Kidney (tissue), 14 donors: ENCODE results near the gene PHEX. TPM values are rescaled to one million over a fixed set of nuclear protein-coding genes. Genes with fewer than 3 reads are reported as not detected.

ENCODE experiments used
- DNase-seq, 5 donors: peaks; one replicate each; pipeline ENCODE4 v3.0.0-alpha.2; 2013 to 2020
- FAIRE-seq: peaks from 2 replicates; lab custom pipeline; 2012; peaks lifted over from hg19 to GRCh38; lab: Jason Lieb, UNC
- H3K27ac ChIP-seq, 2 donors: one replicate each; pipeline ENCODE4 v1.7.0; 2013; ENCODE audit warnings: low read depth in 2 of 2, low read length in 2 of 2, inconsistent platforms in 1 of 2
- H3K27me3 ChIP-seq: one replicate; pipeline ENCODE4 v1.7.1; 2013; ENCODE audit warnings: low read length, inconsistent platforms; ENCODE audit not compliant: control insufficient read depth, insufficient read depth
- H3K36me3 ChIP-seq, 3 donors: one replicate each; pipeline versions ENCODE4 v1.7.0 to v1.7.1; 2013; ENCODE audit warnings: low read length in 3 of 3, control low read depth in 1 of 3, inconsistent platforms in 1 of 3; ENCODE audit not compliant: insufficient read depth in 3 of 3, control insufficient read depth in 2 of 3
- H3K4me1 ChIP-seq, 3 donors: one replicate each; pipeline versions ENCODE4 v1.7.0 to v1.7.1; 2013; ENCODE audit warnings: low read length in 3 of 3, inconsistent platforms in 1 of 3, low read depth in 1 of 3; ENCODE audit not compliant: control insufficient read depth in 2 of 3, insufficient read depth in 2 of 3
- H3K4me3 ChIP-seq, 3 donors: one replicate each; pipeline versions ENCODE4 v1.7.0 to v1.8.1; 2013; ENCODE audit warnings: low read length in 3 of 3, control low read depth in 1 of 3, inconsistent platforms in 1 of 3
- H3K9ac ChIP-seq, 3 donors: one replicate each; pipeline versions ENCODE4 v1.7.0 to v1.7.1; 2013; ENCODE audit warnings: low read length in 3 of 3, control low read depth in 1 of 3, inconsistent platforms in 1 of 3
- H3K9me3 ChIP-seq, 3 donors: one replicate each; pipeline versions ENCODE4 v1.7.0 to v1.7.1; 2013; ENCODE audit warnings: low read length in 3 of 3, control low read depth in 1 of 3, inconsistent platforms in 1 of 3; ENCODE audit not compliant: control insufficient read depth in 2 of 3, insufficient read depth in 1 of 3
- CTCF ChIP-seq: IDR thresholded peaks from 3 replicates; pipeline ENCODE4 v1.5.1; 2012; ENCODE audit warnings: mild to moderate bottlenecking, moderate library complexity, borderline replicate concordance; ENCODE audit not compliant: insufficient read depth; ENCODE audit errors: extremely low read depth
- intact Hi-C: fragments of 100-400 bp; cut with DNase I; formaldehyde crosslinking; loops from one replicate; pipeline ENCODE4 v1.11.1; 2022
- polyA plus RNA-seq: library from polyadenylated mRNA; stranded (reverse); fragments of 350-450 nt; fragmentation: Illumina TruSeq; extraction: RNeasy Lipid Tissue Mini Kit (QIAGEN cat#74804); gene quantifications from one replicate; pipeline ENCODE4 v1.2.3, GENCODE V29; 2014; ENCODE audit warnings: low read depth, low replicate concordance; ENCODE audit not compliant: insufficient read depth
- total RNA-seq: library from RNA; stranded (reverse); fragmentation: NEBNext Ultra II Directional; extraction: Animal tissue kit (Norgen Biotek cat#: 25700); gene quantifications from one replicate; pipeline ENCODE4 v1.2.1, GENCODE V29; 2021
- donor health status: control.
- donor health status: control.
- donor health status: control.
- donor health status: control.
- donor health status: control.
- donor health status: DM: yes; HTN: yes; CAD: no.
- donor health status: Normal renal cell carcinoma (clear cell type).

The PHEX gene
- total and polyA plus RNA-seq, 2 donors from 2014 or later, result 0.19 to 0.25 TPM

DNA sequence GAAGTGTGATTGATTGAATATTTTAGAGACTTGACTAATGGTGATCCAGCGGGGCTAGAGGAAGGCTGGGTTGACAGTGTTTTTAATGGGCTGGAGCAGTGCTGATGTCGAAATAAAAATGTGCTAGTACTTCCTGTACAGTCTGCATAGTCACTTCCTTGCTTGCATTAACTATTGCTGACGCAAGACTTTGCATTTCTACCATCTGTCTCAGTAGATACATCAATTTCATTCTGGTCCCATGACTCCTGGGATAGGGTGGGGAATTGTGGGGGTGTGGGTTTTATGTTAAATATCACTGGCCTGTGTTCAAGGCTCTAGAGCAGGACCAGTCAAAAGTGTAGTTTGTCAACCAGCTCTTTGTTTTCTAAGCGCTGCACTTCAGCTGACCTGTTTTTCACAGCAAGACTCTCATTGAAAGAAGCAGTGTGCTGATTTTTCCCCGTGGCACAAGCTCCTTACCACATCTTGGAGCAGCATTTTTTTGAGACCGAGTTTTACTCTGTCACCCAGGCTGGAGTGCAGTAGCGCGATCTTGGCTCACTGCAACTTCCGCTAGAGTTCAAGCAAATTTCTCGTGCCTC lies 35.2 kb upstream of the PHEX start:
- peaks cover 0 to 8% (median 2%) of the 10 kb centered on the region in 3 donors for H3K36me3 ChIP-seq
- no peak overlapping the region for H3K9ac ChIP-seq
- H3K9me3 ChIP-seq, result no peaks in the 10 kb centered on the region
- no peak overlapping the region for H3K4me3 ChIP-seq
- H3K27me3 ChIP-seq, result peaks cover 2% of the 10 kb centered on the region
- FAIRE-seq, result no peak
- no peak for TF ChIP-seq CTCF
- intact Hi-C loops, result no loop called here
- no peaks in the 10 kb centered on the region for H3K4me1 ChIP-seq
- no peak for DNase-seq
- H3K27ac ChIP-seq, result no peak overlapping the region

GRCh38 chrX:21998037-21998436 lies 34.1 kb upstream of the PHEX start:
- H3K9ac ChIP-seq, result no peak overlapping the region
- H3K36me3 ChIP-seq, result peaks cover 0 to 2% (median 2%) of the 10 kb centered on the region in 3 donors
- H3K4me1 ChIP-seq, result no peaks in the 10 kb centered on the region
- H3K27me3 ChIP-seq, result peaks cover 2% of the 10 kb centered on the region
- no peaks in the 10 kb centered on the region for H3K9me3 ChIP-seq
- TF ChIP-seq CTCF, result no peak
- intact Hi-C loops, result no loop called here
- FAIRE-seq (no peak), DNase-seq (no peak)
- no peak overlapping the region for H3K27ac ChIP-seq
- no peak overlapping the region for H3K4me3 ChIP-seq

GRCh38 chrX:22004866-22005265 lies 27.3 kb upstream of the PHEX start:
- intact Hi-C loops, result no loop called here
- H3K9me3 ChIP-seq, result peaks cover 0 to 7% (median 0%) of the 10 kb centered on the region in 3 donors
- H3K4me1 ChIP-seq, result no peaks in the 10 kb centered on the region
- FAIRE-seq (no peak), DNase-seq (no peak)
- no peak overlapping the region for H3K27ac ChIP-seq
- no peak overlapping the region for H3K4me3 ChIP-seq
- no peak overlapping the region for H3K9ac ChIP-seq
- no peak for TF ChIP-seq CTCF
- no peaks in the 10 kb centered on the region for H3K27me3 ChIP-seq
- H3K36me3 ChIP-seq, result no peaks in the 10 kb centered on the region

- intact Hi-C loops, result no loop called here
- DNase-seq, result no peak
- peaks cover 0 to 7% (median 0%) of the 10 kb centered on the region in 3 donors for H3K9me3 ChIP-seq
- H3K27me3 ChIP-seq, result no peaks in the 10 kb centered on the region
- H3K4me1 ChIP-seq, result no peaks in the 10 kb centered on the region
- no peak for FAIRE-seq
- H3K36me3 ChIP-seq, result no peaks in the 10 kb centered on the region
- TF ChIP-seq CTCF, result no peak
- H3K4me3 ChIP-seq, result no peak overlapping the region
- H3K9ac ChIP-seq, result no peak overlapping the region
- H3K27ac ChIP-seq, result no peak overlapping the region
These were observed 20.1 kb upstream of the PHEX start for GRCh38 chrX:22012051-22012450.
